Dermis microvascular lymphatic vessel endothelial cell (primary cell): Measurements from ENCODE around the gene MAGED1. TPM values are rescaled to one million over a fixed set of nuclear protein-coding genes. Genes with fewer than 3 reads are reported as not detected.

Experiments
- DNase-seq, 2 donors: peaks; one replicate each; pipeline versions ENCODE4 v3.0.0 to v3.0.0-alpha.2; 2010; ENCODE audit warnings: low read depth in 2 of 2
- total RNA-seq: library from RNA; depleted of rRNA; stranded (reverse); fragments of >200 nt; gene quantifications from 2 replicates; pipeline ENCODE4 v1.2.1, GENCODE V29; 2014

The MAGED1 gene, protein sequence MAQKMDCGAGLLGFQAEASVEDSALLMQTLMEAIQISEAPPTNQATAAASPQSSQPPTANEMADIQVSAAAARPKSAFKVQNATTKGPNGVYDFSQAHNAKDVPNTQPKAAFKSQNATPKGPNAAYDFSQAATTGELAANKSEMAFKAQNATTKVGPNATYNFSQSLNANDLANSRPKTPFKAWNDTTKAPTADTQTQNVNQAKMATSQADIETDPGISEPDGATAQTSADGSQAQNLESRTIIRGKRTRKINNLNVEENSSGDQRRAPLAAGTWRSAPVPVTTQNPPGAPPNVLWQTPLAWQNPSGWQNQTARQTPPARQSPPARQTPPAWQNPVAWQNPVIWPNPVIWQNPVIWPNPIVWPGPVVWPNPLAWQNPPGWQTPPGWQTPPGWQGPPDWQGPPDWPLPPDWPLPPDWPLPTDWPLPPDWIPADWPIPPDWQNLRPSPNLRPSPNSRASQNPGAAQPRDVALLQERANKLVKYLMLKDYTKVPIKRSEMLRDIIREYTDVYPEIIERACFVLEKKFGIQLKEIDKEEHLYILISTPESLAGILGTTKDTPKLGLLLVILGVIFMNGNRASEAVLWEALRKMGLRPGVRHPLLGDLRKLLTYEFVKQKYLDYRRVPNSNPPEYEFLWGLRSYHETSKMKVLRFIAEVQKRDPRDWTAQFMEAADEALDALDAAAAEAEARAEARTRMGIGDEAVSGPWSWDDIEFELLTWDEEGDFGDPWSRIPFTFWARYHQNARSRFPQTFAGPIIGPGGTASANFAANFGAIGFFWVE
- total RNA-seq, result 47.0 and 84.8 TPM in 2 replicates

DNA sequence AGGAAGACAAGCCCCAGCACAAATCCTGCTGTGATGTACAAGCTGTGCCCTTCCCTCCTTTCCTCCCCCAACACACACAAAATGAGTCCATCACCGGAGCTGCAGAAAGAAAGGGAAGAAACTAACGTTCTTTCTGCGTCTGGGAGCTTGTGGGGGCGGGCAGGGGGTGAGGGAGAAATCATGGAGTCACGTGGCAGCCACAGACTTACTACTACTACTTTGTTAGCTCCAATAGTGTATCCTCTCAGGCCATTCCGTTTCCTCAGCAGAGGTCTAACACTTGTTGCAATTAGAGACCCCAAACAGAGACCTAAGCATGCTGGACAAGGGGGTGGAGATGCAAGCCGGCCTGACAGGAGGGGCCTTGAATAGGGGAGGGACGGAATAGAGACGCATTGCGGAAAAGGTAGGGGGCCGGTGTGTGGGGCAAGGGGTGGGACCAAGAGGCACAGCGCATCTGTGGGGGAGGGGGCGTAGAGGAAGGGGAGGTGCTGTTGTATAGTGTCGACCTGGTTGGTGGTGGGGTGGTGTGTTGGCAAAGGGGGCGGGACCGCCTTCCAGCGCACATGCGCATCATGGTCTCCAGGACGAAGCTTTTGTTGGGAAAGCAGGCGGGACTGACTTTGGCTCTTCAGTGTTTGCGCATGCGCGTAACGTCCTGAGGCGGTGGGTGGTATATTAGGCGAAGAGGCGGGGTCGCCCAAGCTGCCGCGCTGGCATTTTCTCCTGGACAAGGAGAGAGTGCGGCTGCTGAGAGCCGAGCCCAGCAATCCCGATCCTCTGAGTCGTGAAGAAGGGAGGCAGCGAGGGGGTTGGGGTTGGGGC lies at the start of gene MAGED1:
TSS of gene MAGED1 (plus strand) at position 703 of the 825 bp plus-strand sequence. CDS start 682 bp downstream, outside the sequence.
- peak; percentile 93 to 96 for DNase-seq

DNA sequence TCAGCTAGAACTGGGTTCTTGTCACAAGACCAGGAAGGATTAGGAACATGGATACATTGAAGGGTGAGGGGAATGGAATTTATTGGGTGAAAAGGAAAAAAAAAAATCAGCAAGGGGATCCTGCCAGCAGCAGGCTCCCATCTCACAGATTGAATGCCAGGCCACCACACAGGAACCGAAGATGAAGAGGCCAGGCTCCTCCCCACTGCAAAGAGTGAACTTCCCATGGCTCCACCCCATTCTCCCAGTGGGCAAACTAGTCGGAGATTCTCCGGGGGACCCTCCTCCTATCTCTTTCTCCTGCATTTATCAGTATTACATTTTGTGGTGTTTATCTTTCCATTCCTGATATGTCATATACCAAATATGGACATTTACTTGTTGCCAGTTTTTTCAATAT lies 46.0 kb upstream of the MAGED1 start:
- DNase-seq, result no peak

DNA sequence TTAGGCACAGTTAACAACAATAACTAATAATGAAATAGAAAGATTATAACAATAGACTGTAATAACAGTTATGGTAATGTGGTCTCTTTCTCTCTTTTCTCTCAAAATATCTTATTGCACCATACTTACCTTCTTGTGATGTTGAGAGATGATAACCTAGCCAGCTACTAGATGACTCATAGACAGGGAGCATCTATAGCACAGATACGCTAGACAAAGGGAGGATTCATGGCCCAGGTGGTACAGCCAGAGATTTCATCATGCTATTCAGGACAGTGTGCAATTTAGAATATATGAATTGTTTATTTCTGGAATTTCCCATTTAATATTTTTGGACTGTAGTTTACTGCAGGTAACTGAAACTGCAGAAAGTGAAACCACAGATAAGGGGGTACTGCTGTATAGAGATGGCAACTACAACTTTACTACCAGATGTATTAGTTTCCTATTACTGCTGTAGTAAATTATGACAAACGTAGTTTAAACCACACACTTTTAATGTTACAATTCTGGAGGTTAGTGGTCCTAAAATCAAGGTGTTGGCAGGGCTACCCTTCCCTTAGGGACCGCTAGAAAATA lies 41.8 kb upstream of the MAGED1 start:
- DNase-seq, result no peak

DNA sequence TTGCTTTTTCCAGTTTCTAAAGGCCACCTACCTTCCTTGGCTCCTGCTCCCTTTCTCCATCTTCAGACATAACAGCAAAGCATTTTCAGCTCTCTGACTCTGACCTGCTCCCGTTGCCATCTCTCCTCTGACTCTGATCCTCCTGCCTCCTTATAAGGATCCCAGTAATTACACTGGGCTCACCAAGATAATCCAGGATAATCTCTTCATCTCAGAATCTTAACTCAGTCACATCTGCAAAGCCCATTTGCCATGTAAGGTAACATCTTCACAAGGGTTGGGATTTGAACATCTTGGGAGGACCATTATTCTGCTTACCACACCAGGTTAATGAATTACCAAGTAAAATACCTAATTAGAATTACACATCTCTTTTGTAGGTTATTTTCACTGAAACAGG lies 41.3 kb upstream of the MAGED1 start:
- DNase-seq, result no peak

DNA sequence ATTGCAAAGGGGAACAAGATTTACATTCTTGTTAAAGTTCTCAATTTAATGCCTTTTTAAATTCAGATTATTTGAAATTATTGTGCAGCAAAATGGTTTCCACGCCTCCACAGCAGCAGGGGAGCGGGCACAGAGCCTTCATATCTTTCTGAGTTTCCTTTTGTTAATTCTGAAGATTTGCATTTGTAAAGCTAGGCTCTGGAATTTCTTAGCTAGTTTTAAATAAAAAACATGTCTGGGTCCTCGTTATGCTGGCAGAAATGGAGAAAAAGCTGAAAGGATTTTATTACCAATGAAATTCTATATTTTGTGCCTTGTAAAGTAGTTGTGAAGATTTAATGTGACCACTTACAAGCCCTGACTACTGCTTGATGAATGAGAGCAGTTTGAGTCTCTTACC lies 40.8 kb upstream of the MAGED1 start:
- no peak for DNase-seq

DNA sequence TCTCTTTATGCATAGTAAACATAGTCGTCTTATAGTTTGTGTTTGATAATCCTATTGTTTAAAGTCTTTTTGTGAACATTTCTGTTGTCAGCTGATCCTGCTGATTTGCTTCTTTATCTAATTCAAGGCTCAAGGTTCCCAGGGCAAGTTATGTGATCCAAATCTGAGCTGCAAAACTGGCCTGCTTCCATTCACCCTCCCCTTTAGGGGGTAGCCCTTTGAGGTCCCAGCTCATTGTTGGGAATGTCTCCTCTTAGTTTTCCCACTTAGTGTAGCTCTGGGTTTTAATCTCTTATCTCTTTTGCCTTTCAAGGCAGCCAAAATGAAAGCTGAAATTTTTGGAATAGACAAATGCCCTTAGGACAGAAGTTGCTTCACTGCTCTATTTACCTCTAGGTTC lies 40.2 kb upstream of the MAGED1 start:
- no peak for DNase-seq

DNA sequence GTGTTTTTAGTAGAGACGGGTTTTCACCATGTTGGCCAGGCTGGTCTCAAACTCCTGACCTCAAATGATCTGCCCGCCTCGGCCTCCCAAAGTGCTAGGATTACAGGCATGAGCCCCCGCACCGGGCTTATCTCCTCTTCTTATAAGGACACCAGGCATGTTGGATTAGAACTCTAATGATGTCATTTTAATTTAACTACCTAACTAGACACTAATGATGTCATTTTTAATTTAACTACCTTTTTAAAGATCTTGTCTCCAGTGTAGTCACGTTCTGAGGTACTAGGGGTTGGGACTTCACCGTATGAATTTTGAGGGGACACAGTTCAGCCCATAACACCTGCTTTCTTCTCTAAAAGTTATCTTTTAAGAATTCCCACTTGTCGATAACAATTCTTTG lies 37.7 kb upstream of the MAGED1 start:
- no peak for DNase-seq

DNA sequence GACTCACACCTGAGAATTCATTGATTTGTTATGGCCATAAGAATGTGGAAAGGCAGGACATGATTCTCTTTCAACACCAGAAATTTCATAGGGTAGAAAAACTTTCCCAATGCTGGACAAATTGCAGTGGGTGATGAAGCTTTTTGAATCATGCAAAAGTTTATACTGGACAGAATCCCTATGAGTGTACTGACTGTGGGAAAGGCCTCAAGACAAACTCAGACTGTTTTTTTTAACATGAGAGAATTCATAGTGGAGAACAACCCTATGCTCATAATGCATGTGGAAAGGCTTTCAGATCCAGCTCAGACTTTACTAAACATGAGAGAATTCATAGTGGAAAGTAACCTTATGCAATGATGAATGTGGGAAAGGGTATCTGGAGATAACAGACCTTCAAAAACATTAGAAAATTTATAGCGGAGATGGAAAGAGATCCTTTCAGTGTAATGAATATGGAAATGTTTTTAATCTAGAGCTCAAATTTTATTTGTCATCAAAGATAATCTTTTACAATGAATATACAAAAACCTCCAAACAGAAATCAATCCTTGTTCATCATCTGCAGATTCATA lies 36.2 kb upstream of the MAGED1 start:
- no peak for DNase-seq

DNA sequence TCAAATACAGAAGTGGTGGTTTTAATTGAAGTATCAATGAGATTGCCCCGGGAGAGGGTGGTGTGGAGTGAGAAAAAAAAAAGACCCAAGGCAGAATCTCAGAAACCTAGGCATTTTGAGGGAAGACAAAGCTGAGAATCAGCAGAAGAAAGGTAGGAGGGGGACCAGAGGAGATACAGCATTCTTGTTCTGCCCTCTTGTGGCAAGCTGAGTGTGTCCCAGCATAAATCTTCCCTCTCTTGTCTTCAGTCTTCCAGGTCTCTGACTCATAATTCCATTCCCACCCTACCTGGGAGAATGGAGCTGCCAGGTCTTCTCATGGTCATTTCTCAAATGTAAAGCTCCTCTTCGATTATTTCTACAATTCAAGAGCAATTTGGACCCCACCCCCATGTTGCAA lies 32.7 kb upstream of the MAGED1 start:
- DNase-seq, result peak in 1 of 2 donors; percentile 46

DNA sequence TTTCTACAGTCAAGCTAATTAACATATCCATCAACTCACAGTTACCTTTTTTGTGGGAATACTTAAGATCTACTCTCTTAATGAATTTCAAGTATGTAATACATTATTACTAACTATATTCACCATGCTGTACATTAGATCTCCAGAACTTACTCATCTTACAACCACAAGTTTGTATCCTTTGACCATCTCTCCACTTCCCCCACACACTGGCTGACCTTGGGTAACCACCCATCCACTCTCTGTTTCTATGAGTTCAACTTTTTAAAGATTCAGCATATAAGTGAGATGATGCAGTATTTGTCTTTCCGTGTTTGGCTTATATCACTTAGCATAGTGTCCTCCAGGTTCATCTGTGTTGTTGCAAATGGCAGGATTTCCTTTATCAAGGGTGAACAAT lies 30.5 kb upstream of the MAGED1 start:
- no peak for DNase-seq

DNA sequence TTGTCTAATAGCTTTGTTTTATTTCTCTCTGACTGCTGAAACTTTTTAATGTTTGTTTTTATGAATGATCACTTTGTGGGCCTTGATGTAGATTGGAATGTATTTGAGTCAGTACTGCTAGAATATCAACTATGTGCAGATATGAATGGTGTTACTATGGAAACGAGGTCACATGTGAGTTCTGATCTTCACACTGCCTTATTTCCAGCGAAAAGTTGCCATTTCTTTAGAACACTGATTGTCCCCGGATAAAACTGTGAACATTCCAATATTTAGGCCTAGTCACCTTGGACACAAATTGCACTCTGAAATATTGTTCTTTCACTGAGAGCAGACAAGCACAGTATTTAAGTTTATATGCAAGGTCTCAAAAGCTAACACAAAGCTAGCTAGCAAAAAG lies 27.2 kb upstream of the MAGED1 start:
- no peak for DNase-seq

DNA sequence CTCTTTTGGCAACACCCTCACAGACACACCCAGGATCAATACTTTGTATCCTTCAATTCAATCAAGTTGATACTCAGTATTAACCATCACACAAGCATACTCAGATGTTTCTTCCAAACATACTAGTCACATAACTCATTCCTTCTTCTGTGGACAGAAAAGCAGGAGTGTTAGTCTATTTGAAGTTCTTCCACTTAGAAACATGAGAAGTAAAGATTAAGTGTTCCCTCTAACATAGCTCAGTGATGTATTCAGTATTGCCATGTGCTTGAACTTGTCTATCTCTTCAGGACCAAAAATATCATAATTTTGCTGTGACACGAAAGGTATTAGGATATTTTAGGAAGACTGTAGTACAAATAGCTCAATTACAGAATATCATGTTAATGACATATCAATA lies 25.8 kb upstream of the MAGED1 start:
- DNase-seq, result no peak

DNA sequence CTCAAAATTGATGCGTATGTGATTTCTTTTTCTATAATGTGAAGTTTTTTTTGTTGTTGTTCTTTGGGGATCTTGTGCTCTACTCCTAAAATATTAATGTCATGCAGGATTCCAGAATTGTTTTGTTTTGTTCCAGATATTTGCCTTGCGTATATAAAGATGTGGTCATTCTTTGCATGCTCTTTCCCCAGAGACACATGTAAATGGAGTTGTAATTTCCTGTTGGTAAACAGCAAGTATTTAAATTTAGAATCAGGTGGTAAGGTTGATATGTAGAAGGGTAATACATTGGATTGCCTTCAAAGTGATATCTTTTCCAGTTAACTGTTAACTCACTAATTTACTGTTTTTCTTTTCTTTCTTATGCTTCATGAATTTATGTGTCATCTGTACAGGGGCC lies 23.1 kb upstream of the MAGED1 start:
- no peak for DNase-seq

DNA sequence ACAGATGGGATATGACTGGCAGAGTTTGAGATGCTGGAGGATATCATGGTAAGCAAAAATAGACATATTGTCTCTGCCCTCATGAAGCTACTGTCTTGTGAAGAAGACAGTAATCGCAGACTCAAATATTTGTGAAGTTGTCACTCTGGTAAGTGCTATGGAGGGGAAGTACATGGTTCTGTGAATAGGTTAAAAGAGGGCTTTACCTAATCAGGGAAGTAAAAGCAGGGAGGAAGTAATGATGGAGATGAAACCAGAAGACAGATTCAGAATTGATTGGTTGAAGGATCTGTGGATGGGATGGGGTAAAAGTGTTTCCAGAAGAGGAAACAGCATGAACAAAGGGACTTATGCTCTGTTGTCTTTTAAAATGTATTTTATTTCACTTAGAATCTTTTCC lies 19.3 kb upstream of the MAGED1 start:
- no peak for DNase-seq

DNA sequence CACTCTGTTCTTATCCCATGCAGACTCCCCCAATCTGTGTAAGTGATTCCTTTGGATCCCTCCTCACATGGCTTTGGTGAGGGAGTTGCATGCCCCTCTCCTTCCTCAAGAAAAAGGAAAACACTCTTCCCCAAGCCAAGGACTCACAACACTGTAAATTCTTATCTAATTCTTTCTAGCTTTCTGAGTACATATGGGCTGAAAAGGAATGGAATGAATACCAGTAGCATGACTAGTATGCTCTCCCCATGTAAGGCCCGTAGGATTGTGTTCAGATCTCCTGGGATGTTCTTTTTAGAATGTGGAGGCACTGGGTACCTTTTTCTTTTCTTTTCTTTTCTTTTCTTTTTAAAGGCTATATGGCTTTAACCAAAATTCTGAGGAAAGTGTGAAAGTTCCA lies 17.0 kb upstream of the MAGED1 start:
- DNase-seq, result no peak

DNA sequence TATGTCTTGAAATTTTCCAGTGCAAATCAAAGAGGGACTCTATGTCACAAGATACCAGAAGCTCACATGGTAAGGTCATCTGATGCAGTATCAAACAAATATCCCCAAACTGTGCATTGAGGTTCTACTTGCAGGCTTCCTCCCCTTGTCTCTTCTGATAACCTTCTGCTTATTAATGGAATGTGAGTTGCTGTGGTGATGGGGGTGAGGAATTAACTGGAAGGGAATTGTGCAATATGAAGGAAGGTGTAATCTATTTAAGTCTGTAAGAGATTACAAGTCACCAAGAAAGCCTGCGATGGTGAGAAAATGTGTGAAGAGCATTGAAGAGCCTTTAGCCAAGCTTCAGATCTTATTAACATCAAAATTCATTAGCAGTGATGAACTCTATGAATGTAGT lies 15.4 kb upstream of the MAGED1 start:
- DNase-seq, result no peak

DNA sequence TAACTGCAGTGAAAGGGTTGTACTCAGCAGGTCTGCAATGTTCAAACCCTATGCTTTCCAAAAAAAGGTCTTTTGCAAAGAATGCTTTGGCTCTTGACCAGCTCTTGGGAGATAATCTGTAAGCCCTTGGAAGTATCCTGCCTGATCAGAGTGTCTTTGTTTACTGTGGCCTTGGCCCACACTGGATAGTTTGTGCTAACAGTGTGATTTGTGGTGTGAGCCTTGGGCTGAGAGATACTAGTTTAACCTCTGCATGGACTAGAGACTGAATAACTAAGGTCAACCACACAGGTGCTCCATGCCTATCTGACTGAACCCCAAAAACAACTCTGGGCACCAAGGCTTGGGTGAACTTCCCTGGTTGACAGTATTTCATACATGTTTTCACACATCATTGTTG lies 3.6 kb upstream of the MAGED1 start:
- DNase-seq, result no peak

DNA sequence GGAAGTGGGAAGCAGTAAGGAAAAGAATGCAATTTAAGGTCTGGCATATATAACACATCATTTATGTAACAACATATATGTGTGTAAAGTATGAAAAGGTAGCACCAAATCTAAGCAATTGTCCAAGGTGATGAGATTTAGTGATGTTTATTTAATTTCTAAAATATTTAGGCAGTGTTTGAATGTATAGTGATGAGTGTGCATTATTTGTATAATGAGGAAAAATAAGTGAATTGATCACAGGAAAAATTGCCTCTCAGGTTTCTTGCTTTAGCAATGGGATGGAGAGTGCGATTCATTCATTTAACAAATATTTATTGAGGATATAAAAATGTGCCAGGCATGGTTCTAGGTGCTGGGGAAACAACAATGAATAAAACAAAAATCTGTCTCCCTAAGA lies 2.2 kb upstream of the MAGED1 start:
- DNase-seq, result no peak

DNA sequence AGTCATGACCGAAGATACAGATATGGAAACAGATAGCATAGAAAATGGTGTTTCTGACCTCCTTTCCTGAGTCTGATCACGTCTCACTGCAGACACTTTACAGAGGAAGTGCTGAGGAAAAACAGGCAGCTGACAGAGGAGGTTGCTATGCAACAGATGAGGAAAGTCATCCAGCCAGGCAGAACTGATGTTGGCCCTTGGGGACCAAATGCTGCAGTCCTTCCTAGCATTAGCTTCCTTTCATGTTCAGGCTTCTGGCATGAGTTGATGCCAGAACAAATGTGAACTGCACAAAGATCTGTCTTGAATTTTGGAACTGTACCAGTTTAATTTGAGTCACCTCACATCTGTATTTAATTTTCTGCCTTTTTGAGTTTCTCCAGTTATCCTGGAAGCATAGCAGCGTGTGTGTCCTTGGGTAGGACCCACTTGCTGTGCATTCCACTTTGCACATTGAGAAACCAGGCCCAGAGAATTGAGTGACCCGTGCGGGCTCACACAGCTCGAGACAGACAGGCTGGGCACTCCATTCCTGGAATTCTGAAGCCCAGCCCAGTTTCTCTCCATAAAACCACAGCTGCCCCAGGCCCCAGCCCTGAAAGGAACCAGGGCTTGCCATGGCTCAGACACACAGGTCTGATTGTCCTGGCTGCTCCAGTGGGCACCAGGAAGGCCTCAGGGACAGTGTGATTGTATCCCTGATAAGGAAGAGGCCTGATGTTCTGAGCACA lies 1.4 kb upstream of the MAGED1 start:
- DNase-seq, result peak; percentile 5 to 37

DNA sequence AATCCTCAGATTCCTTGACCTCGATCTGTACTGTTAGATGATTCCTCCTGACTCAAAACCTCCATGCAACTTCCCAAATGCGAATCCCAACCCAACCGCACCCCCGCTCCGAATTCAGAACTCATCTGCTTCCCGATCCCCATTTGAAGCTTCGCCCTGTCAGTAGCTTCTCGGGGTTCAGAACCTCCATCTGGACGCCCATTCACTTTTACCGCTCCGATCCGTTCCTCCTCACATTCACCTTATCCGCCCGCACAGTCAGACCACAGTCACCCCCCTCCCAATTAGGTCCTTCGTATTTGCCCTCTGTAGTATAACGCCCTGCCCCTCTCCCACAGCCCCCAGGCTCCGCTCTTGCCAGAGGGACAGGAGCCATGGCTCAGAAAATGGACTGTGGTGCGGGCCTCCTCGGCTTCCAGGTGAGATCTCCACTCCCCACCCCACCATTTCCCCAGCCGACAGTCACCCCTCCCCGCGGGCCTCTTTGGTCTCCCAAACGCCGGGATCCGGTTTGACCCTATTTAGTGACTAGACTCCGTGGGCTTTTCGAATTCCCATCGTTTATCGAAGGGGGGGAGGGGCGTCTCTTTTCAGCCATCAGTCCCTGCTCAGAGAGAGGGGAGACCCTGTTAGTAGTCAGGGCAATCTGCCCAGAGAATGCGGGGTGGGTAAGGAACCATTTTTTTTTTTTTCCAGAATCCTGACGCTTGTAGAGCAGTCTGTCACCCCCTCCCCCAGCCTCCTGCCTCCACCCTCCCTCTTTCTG lies 691 bp downstream of the MAGED1 start:
- DNase-seq, result peak; percentile 5 to 19
